H1 (cell line): ENCODE data around the gene ALOX5. TPM values are rescaled to one million over a fixed set of nuclear protein-coding genes. Genes with fewer than 3 reads are reported as not detected.

Experiments used
- CTCF ChIA-PET: fragments of 300-600 bp; sonication (Branson Sonifier 250); formaldehyde crosslinking; loops from one replicate; lab custom pipeline; 2021; ENCODE audit not compliant: partially characterized antibody; lab: Charles Lee
- POLR2A ChIA-PET: fragments of 300-600 bp; sonication (Branson Sonifier 250); formaldehyde crosslinking; loops from one replicate; lab custom pipeline; 2021; ENCODE audit warnings: inconsistent platforms; ENCODE audit not compliant: partially characterized antibody; lab: Charles Lee
- DNase-seq, 2 experiments: peaks; one replicate each; pipeline versions ENCODE4 v3.0.0 to v3.0.0-alpha.2; 2010 to 2022; ENCODE audit warnings: low spot score in 2 of 2, low read depth in 1 of 2, mixed read lengths in 1 of 2
- FAIRE-seq: peaks from 2 replicates; lab custom pipeline; 2011; peaks lifted over from hg19 to GRCh38; lab: Jason Lieb, UNC
- H2AFZ ChIP-seq: 2 replicates; pipeline ENCODE4 v1.8.1; 2012; ENCODE audit warnings: low read length, inconsistent platforms
- H2AK5ac ChIP-seq: 2 replicates; pipeline ENCODE4 v1.6.1; 2013; ENCODE audit warnings: low read depth, low read length
- H2BK120ac ChIP-seq: replicated peaks from 2 replicates; pipeline ENCODE3; 2013; ENCODE audit warnings: low read depth, low read length, inconsistent platforms
- H2BK12ac ChIP-seq: 2 replicates; pipeline ENCODE4 v1.6.1; 2013; ENCODE audit warnings: low read depth, low read length
- H2BK15ac ChIP-seq: 2 replicates; pipeline ENCODE4 v1.6.1; 2013; ENCODE audit warnings: low read length
- H2BK20ac ChIP-seq: 2 replicates; pipeline ENCODE4 v1.6.1; 2013; ENCODE audit warnings: low read length
- H2BK5ac ChIP-seq: 2 replicates; pipeline ENCODE4 v1.6.1; 2013; ENCODE audit warnings: low read depth, low read length
- H3K14ac ChIP-seq: 2 replicates; pipeline ENCODE4 v1.6.1; 2013; ENCODE audit warnings: inconsistent platforms; ENCODE audit not compliant: insufficient read length
- H3K18ac ChIP-seq: 2 replicates; pipeline ENCODE4 v1.6.1; 2013; ENCODE audit warnings: low read length; ENCODE audit errors: extremely low read depth
- H3K23ac ChIP-seq: 2 replicates; pipeline ENCODE4 v1.6.1; 2013; ENCODE audit warnings: inconsistent platforms; ENCODE audit not compliant: insufficient read length
- H3K23me2 ChIP-seq: 2 replicates; pipeline ENCODE4 v1.6.1; 2013; ENCODE audit warnings: low read depth, low read length
- H3K27ac ChIP-seq: 2 replicates; pipeline ENCODE4 v1.6.1; 2011; ENCODE audit warnings: low read depth, low read length, inconsistent platforms
- H3K27me3 ChIP-seq, 4 experiments: replicated peaks in 1 of 4; 1 replicate in 1 of 4; 2 replicates in 3 of 4; pipeline versions ENCODE4 v1.6.1 to v1.8.1; 2011 to 2013; ENCODE audit warnings: low read length in 3 of 4, mild to moderate bottlenecking in 3 of 4, inconsistent platforms in 2 of 4, mixed read lengths in 2 of 4, moderate library complexity in 1 of 4; ENCODE audit not compliant: control insufficient read depth in 3 of 4, insufficient read depth in 3 of 4; ENCODE audit errors: extremely low read depth in 1 of 4
- H3K36me3 ChIP-seq, 4 experiments: 2 replicates each; pipeline versions ENCODE4 v1.6.1 to v1.8.1; 2011 to 2013; ENCODE audit warnings: mild to moderate bottlenecking in 4 of 4, low read length in 3 of 4, moderate library complexity in 2 of 4, control low read depth in 1 of 4, inconsistent platforms in 1 of 4; ENCODE audit not compliant: insufficient read depth in 4 of 4, control insufficient read depth in 2 of 4
- H3K4ac ChIP-seq: replicated peaks from 2 replicates; pipeline ENCODE3; 2013; ENCODE audit warnings: low read length, low read depth, mixed read lengths, inconsistent platforms; ENCODE audit not compliant: insufficient read length
- H3K4me1 ChIP-seq, 4 experiments: replicated peaks in 1 of 4; 1 replicate in 1 of 4; 2 replicates in 3 of 4; pipeline versions ENCODE4 v1.6.1 to v1.8.1; 2011 to 2013; ENCODE audit warnings: low read length in 3 of 4, inconsistent platforms in 2 of 4, mixed read lengths in 1 of 4; ENCODE audit not compliant: insufficient read depth in 4 of 4, control insufficient read depth in 3 of 4
- H3K4me2 ChIP-seq, 2 experiments: 2 replicates each; pipeline versions ENCODE4 v1.6.1 to v1.8.1; 2011 to 2013; ENCODE audit warnings: low read depth in 2 of 2, low read length in 2 of 2, control low read depth in 1 of 2, inconsistent platforms in 1 of 2, mild to moderate bottlenecking in 1 of 2; ENCODE audit not compliant: insufficient read depth in 1 of 2
- H3K4me3 ChIP-seq, 4 experiments: fragments of 200-600, 300-600 bp in 1 of 4; sonication (generic), shearing (Covaris generic), sonication (Bioruptor Twin) in 1 of 4; 2 replicates each; pipeline versions ENCODE4 v1.5.1 to v1.8.1; 2011 to 2016; ENCODE audit warnings: low read length in 4 of 4, low read depth in 3 of 4, control low read depth in 2 of 4, inconsistent platforms in 2 of 4, mild to moderate bottlenecking in 2 of 4, mixed read lengths in 1 of 4, moderate library complexity in 1 of 4; ENCODE audit not compliant: insufficient read depth in 2 of 4; ENCODE audit errors: extremely low read depth in 1 of 4
- H3K56ac ChIP-seq: replicated peaks from 2 replicates; pipeline ENCODE3; 2013; ENCODE audit warnings: low read depth, mild to moderate bottlenecking, mixed read lengths, low read length, inconsistent platforms; ENCODE audit not compliant: insufficient read length
- H3K79me1 ChIP-seq: 2 replicates; pipeline ENCODE4 v1.6.1; 2013; ENCODE audit warnings: low read depth, low read length, control low read depth
- H3K79me2 ChIP-seq, 2 experiments: 2 replicates each; pipeline versions ENCODE4 v1.6.1 to v1.8.1; 2012 to 2013; ENCODE audit warnings: low read length in 2 of 2, mild to moderate bottlenecking in 2 of 2, inconsistent platforms in 1 of 2; ENCODE audit not compliant: insufficient read depth in 2 of 2, control insufficient read depth in 1 of 2
- H3K9ac ChIP-seq, 4 experiments: replicated peaks in 1 of 4; 1 replicate in 1 of 4; 2 replicates in 3 of 4; pipeline versions ENCODE4 v1.6.1 to v1.8.1; 2011 to 2013; ENCODE audit warnings: low read depth in 3 of 4, low read length in 3 of 4, control low read depth in 2 of 4, mild to moderate bottlenecking in 2 of 4, moderate library complexity in 2 of 4, inconsistent platforms in 1 of 4; ENCODE audit errors: extremely low read depth in 1 of 4
- H3K9me3 ChIP-seq, 2 experiments: 2 replicates each; pipeline versions ENCODE4 v1.6.1 to v1.8.1; 2012 to 2013; ENCODE audit warnings: mild to moderate bottlenecking in 2 of 2, moderate library complexity in 2 of 2, control low read depth in 1 of 2, inconsistent platforms in 1 of 2, low read depth in 1 of 2, low read length in 1 of 2, mixed read lengths in 1 of 2; ENCODE audit not compliant: insufficient read depth in 2 of 2
- H4K20me1 ChIP-seq, 2 experiments: replicated peaks in 1 of 2; 2 replicates each; pipeline versions ENCODE3 to v1.8.1; 2011 to 2013; ENCODE audit warnings: inconsistent platforms in 2 of 2, low read length in 2 of 2, mild to moderate bottlenecking in 1 of 2; ENCODE audit not compliant: insufficient read depth in 2 of 2, control insufficient read depth in 1 of 2
- H4K5ac ChIP-seq: 2 replicates; pipeline ENCODE4 v1.6.1; 2013; ENCODE audit warnings: low read length, low read depth, mixed read lengths, inconsistent platforms; ENCODE audit not compliant: insufficient read length
- H4K8ac ChIP-seq: 2 replicates; pipeline ENCODE4 v1.8.0; 2013; ENCODE audit warnings: mild to moderate bottlenecking, moderate library complexity, low read length, inconsistent platforms; ENCODE audit not compliant: insufficient read depth; ENCODE audit errors: extremely low read depth
- H4K91ac ChIP-seq: replicated peaks from 2 replicates; pipeline ENCODE3; 2013; ENCODE audit warnings: low read length, mixed read lengths, inconsistent platforms; ENCODE audit not compliant: insufficient read length
- CHD2 ChIP-seq: IDR thresholded peaks from 2 replicates; pipeline ENCODE4 v1.6.1; 2012; ENCODE audit warnings: low read length, improper control_type of control experiment
- JUND ChIP-seq: IDR thresholded peaks from 2 replicates; pipeline ENCODE4 v1.6.1; 2011; ENCODE audit warnings: mild to moderate bottlenecking, improper control_type of control experiment, low read length
- KDM1A ChIP-seq: fragments of 200-600, 300-600 bp; sonication (generic); IDR thresholded peaks from 2 replicates; pipeline ENCODE4 v1.7.1; 2016; ENCODE audit warnings: mild to moderate bottlenecking, low read length, borderline replicate concordance
- RBBP5 ChIP-seq: IDR thresholded peaks from 2 replicates; pipeline ENCODE4 v1.7.1; 2012; ENCODE audit warnings: low read depth, mild to moderate bottlenecking, inconsistent platforms, low read length, moderate library complexity, borderline replicate concordance
- RFX5 ChIP-seq: IDR thresholded peaks from 2 replicates; pipeline ENCODE4 v1.6.1; 2011; ENCODE audit warnings: low read depth, low read length, improper control_type of control experiment, borderline replicate concordance
- RXRA ChIP-seq: IDR thresholded peaks from 2 replicates; pipeline ENCODE4 v1.6.1; 2011; ENCODE audit warnings: low read depth, mild to moderate bottlenecking, low read length, moderate library complexity; ENCODE audit not compliant: insufficient read depth
- SIRT6 ChIP-seq: IDR thresholded peaks from one replicate; pipeline ENCODE4 v1.7.1; 2012; ENCODE audit warnings: low read length, inconsistent platforms
- SUZ12 ChIP-seq: fragments of 200-600 bp; sonication (generic); IDR thresholded peaks from 2 replicates; pipeline ENCODE4 v1.6.1; 2012; ENCODE audit warnings: mild to moderate bottlenecking, inconsistent platforms, low read length, moderate library complexity, mixed read lengths
- WGBS, 2 experiments: shearing (Covaris generic) in 1 of 2; methylation state at CpG; one replicate each; pipeline versions ENCODE4 v1.1.6 to v1.1.7; 2013 to 2015; ENCODE audit warnings: low lambda C conversion rate in 2 of 2, mixed read lengths in 2 of 2, inconsistent platforms in 1 of 2, low coverage in 1 of 2, missing lambda C conversion rate in 1 of 2; ENCODE audit not compliant: insufficient replicate concordance in 2 of 2, insufficient coverage in 1 of 2, insufficient read length in 1 of 2; ENCODE audit errors: extremely low coverage in 1 of 2, missing lambda C conversion rate in 1 of 2; 5-methylcytosine and 5-hydroxymethylcytosine counted together
- polyA plus RNA-seq, 7 experiments: library from polyadenylated mRNA; depleted of rRNA in 3 of 7; stranded (reverse) in 5 of 7; unstranded in 2 of 7; fragments of >200 nt in 5 of 7; fragments of 200-250 nt in 2 of 7; gene quantifications; 1 replicate in 5 of 7; 2 replicates in 1 of 7; 4 replicates in 1 of 7; pipeline versions ENCODE4 v1.2.1 to v1.2.3, GENCODE V29; 2011 to 2013; ENCODE audit warnings: missing spikeins in 2 of 7, mixed read lengths in 2 of 7
- total RNA-seq: library from RNA; stranded (reverse); fragmentation: NEBNext Ultra II Directional; extraction: Animal tissue kit (Norgen Biotek cat#: 25700); gene quantifications from 2 replicates; pipeline ENCODE4 v1.2.1, GENCODE V29; 2021

The ALOX5 gene
- total and polyA plus RNA-seq, 2 of the 8 experiments (the other 6 are each of a cell fraction or from before 2014, with no cell fraction given): 1.6 to 3.8 TPM

- Histone ChIP-seq H3K9ac (no peak overlapping the region), H4K5ac (no peak overlapping the region), H2BK12ac (no peak overlapping the region), H3K4me1 (peaks cover 0 to 11% (median 3%) of the 10 kb centered on the region in 4 experiments; a peak in 4 of 7 replicates), H2AK5ac (no peak overlapping the region), H3K4me3 (no peak overlapping the region), H3K9me3 (no peaks in the 10 kb centered on the region), H3K56ac (no peak overlapping the region), H3K27ac (no peak overlapping the region), H3K79me1 (no peaks in the 10 kb centered on the region), H4K8ac (no peak overlapping the region), H2AFZ (no peak overlapping the region), H3K79me2 (no peaks in the 10 kb centered on the region), H3K18ac (no peak overlapping the region), H3K4me2 (no peak overlapping the region), H3K14ac (no peak overlapping the region), H3K23ac (no peak overlapping the region), H3K36me3 (no peaks in the 10 kb centered on the region), H4K20me1 (no peaks in the 10 kb centered on the region), H3K23me2 (peaks cover 5% of the 10 kb centered on the region; the same call in 1 of the 2 replicates), H3K27me3 (no peaks in the 10 kb centered on the region), H2BK5ac (no peak overlapping the region), H2BK15ac (no peak overlapping the region), H2BK120ac (no peak overlapping the region), H2BK20ac (no peak overlapping the region), H4K91ac (no peak overlapping the region), H3K4ac (no peak overlapping the region)
- ChIA-PET CTCF (interaction anchor here (0.6 kb wide), 1 partner anchor 213 kb away, joined by 3 read pairs; no protein-coding TSS in a partner anchor), POLR2A (interaction anchor here (1.1 kb wide), 1 partner anchor 16 kb away, joined by 3 read pairs; no protein-coding TSS in a partner anchor)
- no peak for FAIRE-seq
- WGBS, 2 experiments: 91% methylated on average over 7 of the region's 7 CpGs; no CpG with 5 or more reads in 1 of the 2 experiments
- DNase-seq: no peak
- TF ChIP-seq RXRA (no peak), RBBP5 (no peak), CHD2 (no peak), JUND (no peak), SUZ12 (no peak), RFX5 (no peak), SIRT6 (no peak), KDM1A (no peak)
Observed at GRCh38 chr10:45423976-45424499, 50.0 kb downstream of the ALOX5 start.
